CD4-positive, alpha-beta T cell treated with Interleukin-21 for 1 hour (primary cell): ENCODE measurements around the gene SPDYE3.
"Not testable (repeated sequence)": the region's sequence is repeated elsewhere in the genome, so short reads cannot be mapped to it uniquely, and the experiment has no call there.

Experiments
- DNase-seq: peaks from one replicate; pipeline ENCODE4 v3.0.0-alpha.2; 2020

The SPDYE3 gene

GRCh38 chr7:100352984-100353684 is 45.6 kb downstream of the SPDYE3 start:
- DNase-seq = no peak

GRCh38 chr7:100353685-100354330 is 46.3 kb downstream of the SPDYE3 start:
- peak; percentile 49 for DNase-seq

GRCh38 chr7:100356416-100357068 is 49.0 kb downstream of the SPDYE3 start:
- no peak for DNase-seq

GRCh38 chr7:100357131-100357561 is 49.6 kb downstream of the SPDYE3 start:
- DNase-seq = no peak

- no peak for DNase-seq
Measured at GRCh38 chr7:100358027-100358856, 50.7 kb downstream of the SPDYE3 start, which contains the start of gene PILRB. Gene PILRB, plus strand, starts transcription at chr7:100358117. Its CDS starts 186 bp downstream, at chr7:100358303.

GRCh38 chr7:100358857-100359212 is 51.3 kb downstream of the SPDYE3 start:
- no peak for DNase-seq

GRCh38 chr7:100360135-100360854 is 52.8 kb downstream of the SPDYE3 start:
- DNase-seq = no peak

- DNase-seq = no peak
Measured at GRCh38 chr7:100363098-100363497, 55.6 kb downstream of the SPDYE3 start.

- not testable (repeated sequence) for DNase-seq
Measured at GRCh38 chr7:100363797-100364196, 56.3 kb downstream of the SPDYE3 start.

- no peak for DNase-seq
Measured at GRCh38 chr7:100364480-100364879, 57.0 kb downstream of the SPDYE3 start.

- not testable (repeated sequence) for DNase-seq
Measured at GRCh38 chr7:100365998-100366367, 58.5 kb downstream of the SPDYE3 start.

- no peak for DNase-seq
Measured at GRCh38 chr7:100366411-100367250, 59.1 kb downstream of the SPDYE3 start.

GRCh38 chr7:100367251-100367620 is 59.7 kb downstream of the SPDYE3 start:
- no peak for DNase-seq

- DNase-seq = no peak
Measured at GRCh38 chr7:100367676-100368613, 60.4 kb downstream of the SPDYE3 start.

- DNase-seq = peak; percentile 48
Measured at GRCh38 chr7:100369105-100369504, 61.6 kb downstream of the SPDYE3 start.

- no peak for DNase-seq
Measured at GRCh38 chr7:100370303-100370702, 62.8 kb downstream of the SPDYE3 start.

GRCh38 chr7:100370746-100371145 is 63.2 kb downstream of the SPDYE3 start:
- DNase-seq = no peak

- no peak for DNase-seq
Measured at GRCh38 chr7:100371561-100372171, 64.2 kb downstream of the SPDYE3 start.
